ENCODE measurements around the gene P2RX2. TPM values are rescaled to one million over a fixed set of nuclear protein-coding genes. Genes with fewer than 3 reads are reported as not detected.

P2RX2 gene
- total and polyA plus RNA-seq, 4 donors = not detected

- Histone ChIP-seq H3K4me3 (ENCODE audit: low read depth in 1 of 3, low read length in 3 of 3) (no peak overlapping the region), H3K9me3 (ENCODE audit: control insufficient read depth in 4 of 4, low read length in 3 of 4) (peaks cover 0 to 5% (median 1%) of the 10 kb centered on the region in 4 donors), H3K9ac (ENCODE audit: low read depth in 1 of 2, low read length in 2 of 2) (no peak overlapping the region), H3K4me1 (ENCODE audit: control insufficient read depth in 4 of 4, insufficient read depth in 4 of 4, low read length in 3 of 4) (peaks cover 4 to 10% (median 8%) of the 10 kb centered on the region in 4 donors), H3K27me3 (ENCODE audit: control insufficient read depth in 4 of 4, insufficient read depth in 4 of 4, low read length in 3 of 4) (peaks cover 0 to 6% (median 0%) of the 10 kb centered on the region in 4 donors), H3K27ac (ENCODE audit: low read depth in 1 of 2, low read length in 2 of 2) (no peak overlapping the region), H3K36me3 (ENCODE audit: control insufficient read depth in 4 of 4, insufficient read depth in 3 of 4, low read depth in 1 of 4, low read length in 3 of 4) (no peaks in the 10 kb centered on the region)
- no peak for DNase-seq (ENCODE audit: low spot score)
- 81% methylated on average over 16 of the region's 16 CpGs for WGBS
- TF ChIP-seq, protein P1, sequence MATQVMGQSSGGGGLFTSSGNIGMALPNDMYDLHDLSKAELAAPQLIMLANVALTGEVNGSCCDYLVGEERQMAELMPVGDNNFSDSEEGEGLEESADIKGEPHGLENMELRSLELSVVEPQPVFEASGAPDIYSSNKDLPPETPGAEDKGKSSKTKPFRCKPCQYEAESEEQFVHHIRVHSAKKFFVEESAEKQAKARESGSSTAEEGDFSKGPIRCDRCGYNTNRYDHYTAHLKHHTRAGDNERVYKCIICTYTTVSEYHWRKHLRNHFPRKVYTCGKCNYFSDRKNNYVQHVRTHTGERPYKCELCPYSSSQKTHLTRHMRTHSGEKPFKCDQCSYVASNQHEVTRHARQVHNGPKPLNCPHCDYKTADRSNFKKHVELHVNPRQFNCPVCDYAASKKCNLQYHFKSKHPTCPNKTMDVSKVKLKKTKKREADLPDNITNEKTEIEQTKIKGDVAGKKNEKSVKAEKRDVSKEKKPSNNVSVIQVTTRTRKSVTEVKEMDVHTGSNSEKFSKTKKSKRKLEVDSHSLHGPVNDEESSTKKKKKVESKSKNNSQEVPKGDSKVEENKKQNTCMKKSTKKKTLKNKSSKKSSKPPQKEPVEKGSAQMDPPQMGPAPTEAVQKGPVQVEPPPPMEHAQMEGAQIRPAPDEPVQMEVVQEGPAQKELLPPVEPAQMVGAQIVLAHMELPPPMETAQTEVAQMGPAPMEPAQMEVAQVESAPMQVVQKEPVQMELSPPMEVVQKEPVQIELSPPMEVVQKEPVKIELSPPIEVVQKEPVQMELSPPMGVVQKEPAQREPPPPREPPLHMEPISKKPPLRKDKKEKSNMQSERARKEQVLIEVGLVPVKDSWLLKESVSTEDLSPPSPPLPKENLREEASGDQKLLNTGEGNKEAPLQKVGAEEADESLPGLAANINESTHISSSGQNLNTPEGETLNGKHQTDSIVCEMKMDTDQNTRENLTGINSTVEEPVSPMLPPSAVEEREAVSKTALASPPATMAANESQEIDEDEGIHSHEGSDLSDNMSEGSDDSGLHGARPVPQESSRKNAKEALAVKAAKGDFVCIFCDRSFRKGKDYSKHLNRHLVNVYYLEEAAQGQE (IDR thresholded peaks at IDR 0.05) = no peak
- TF ChIP-seq RXRA (IDR thresholded peaks at IDR 0.05) (no peak), JUND (IDR thresholded peaks at IDR 0.05) (no peak), FOXA2 (IDR thresholded peaks at IDR 0.05) (no peak), HNF4G (IDR thresholded peaks at IDR 0.05) (no peak), MAX (IDR thresholded peaks at IDR 0.05) (no peak), RAD21 (IDR thresholded peaks at IDR 0.05) (no peak), NR2F2 (IDR thresholded peaks at IDR 0.05) (no peak), TAF1 (conservative IDR thresholded peaks at IDR 0.05) (no peak), EGR1 (IDR thresholded peaks at IDR 0.05; ENCODE audit: low read depth in 2 of 2) (no peak), GABPA (IDR thresholded peaks at IDR 0.05 in 1 of 2, conservative IDR thresholded peaks at IDR 0.05 in 1 of 2) (no peak), HNF4A (conservative IDR thresholded peaks at IDR 0.05) (no peak), FOXA1 (IDR thresholded peaks at IDR 0.05) (no peak), SP1 (IDR thresholded peaks at IDR 0.05) (no peak), YY1 (IDR thresholded peaks at IDR 0.05) (no peak)
- TF ChIP-seq, protein P2, sequence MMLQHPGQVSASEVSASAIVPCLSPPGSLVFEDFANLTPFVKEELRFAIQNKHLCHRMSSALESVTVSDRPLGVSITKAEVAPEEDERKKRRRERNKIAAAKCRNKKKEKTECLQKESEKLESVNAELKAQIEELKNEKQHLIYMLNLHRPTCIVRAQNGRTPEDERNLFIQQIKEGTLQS (IDR thresholded peaks at IDR 0.05) = no peak
- TF ChIP-seq, protein P3, sequence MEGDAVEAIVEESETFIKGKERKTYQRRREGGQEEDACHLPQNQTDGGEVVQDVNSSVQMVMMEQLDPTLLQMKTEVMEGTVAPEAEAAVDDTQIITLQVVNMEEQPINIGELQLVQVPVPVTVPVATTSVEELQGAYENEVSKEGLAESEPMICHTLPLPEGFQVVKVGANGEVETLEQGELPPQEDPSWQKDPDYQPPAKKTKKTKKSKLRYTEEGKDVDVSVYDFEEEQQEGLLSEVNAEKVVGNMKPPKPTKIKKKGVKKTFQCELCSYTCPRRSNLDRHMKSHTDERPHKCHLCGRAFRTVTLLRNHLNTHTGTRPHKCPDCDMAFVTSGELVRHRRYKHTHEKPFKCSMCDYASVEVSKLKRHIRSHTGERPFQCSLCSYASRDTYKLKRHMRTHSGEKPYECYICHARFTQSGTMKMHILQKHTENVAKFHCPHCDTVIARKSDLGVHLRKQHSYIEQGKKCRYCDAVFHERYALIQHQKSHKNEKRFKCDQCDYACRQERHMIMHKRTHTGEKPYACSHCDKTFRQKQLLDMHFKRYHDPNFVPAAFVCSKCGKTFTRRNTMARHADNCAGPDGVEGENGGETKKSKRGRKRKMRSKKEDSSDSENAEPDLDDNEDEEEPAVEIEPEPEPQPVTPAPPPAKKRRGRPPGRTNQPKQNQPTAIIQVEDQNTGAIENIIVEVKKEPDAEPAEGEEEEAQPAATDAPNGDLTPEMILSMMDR (IDR thresholded peaks at IDR 0.05; ENCODE audit: low read depth, low read length, missing input control) = no peak
- TF ChIP-seq, protein P4, sequence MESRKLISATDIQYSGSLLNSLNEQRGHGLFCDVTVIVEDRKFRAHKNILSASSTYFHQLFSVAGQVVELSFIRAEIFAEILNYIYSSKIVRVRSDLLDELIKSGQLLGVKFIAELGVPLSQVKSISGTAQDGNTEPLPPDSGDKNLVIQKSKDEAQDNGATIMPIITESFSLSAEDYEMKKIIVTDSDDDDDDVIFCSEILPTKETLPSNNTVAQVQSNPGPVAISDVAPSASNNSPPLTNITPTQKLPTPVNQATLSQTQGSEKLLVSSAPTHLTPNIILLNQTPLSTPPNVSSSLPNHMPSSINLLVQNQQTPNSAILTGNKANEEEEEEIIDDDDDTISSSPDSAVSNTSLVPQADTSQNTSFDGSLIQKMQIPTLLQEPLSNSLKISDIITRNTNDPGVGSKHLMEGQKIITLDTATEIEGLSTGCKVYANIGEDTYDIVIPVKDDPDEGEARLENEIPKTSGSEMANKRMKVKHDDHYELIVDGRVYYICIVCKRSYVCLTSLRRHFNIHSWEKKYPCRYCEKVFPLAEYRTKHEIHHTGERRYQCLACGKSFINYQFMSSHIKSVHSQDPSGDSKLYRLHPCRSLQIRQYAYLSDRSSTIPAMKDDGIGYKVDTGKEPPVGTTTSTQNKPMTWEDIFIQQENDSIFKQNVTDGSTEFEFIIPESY (IDR thresholded peaks at IDR 0.05) = no peak
Measured at GRCh38 chr12:132615579-132616038, 3.0 kb upstream of the P2RX2 start.

All from liver (tissue), 9 donors.